Hepatocyte (in vitro differentiated cells): ENCODE measurements around the gene PSEN1. TPM values are rescaled to one million over a fixed set of nuclear protein-coding genes. Genes with fewer than 3 reads are reported as not detected.

Experiments used
- DNase-seq: peaks from one replicate; pipeline ENCODE4 v3.0.0-alpha.2; 2016; ENCODE audit warnings: low spot score
- H2AFZ ChIP-seq: fragments of 200-600 bp; sonication (generic); 2 replicates; pipeline ENCODE4 v1.6.0; 2016; ENCODE audit warnings: antibody characterized with exemption, mild to moderate bottlenecking
- H3K27ac ChIP-seq: fragments of 200-600 bp; sonication (generic); 2 replicates; pipeline ENCODE4 v1.5.1; 2016; ENCODE audit warnings: mild to moderate bottlenecking
- H3K27me3 ChIP-seq: fragments of 200-600 bp; sonication (generic); 2 replicates; pipeline ENCODE4 v1.6.1; 2016
- H3K36me3 ChIP-seq: fragments of 200-600 bp; sonication (generic); replicated peaks from 2 replicates; pipeline ENCODE4 v1.5.1; 2016; ENCODE audit warnings: low read depth; ENCODE audit not compliant: insufficient read depth
- H3K4me1 ChIP-seq: fragments of 200-600 bp; sonication (generic); 2 replicates; pipeline ENCODE4 v1.5.1; 2016; ENCODE audit warnings: mild to moderate bottlenecking, moderate library complexity; ENCODE audit not compliant: insufficient read depth
- H3K4me2 ChIP-seq: fragments of 200-600 bp; sonication (generic); 2 replicates; pipeline ENCODE4 v1.6.0; 2016
- H3K4me3 ChIP-seq: fragments of 200-600 bp; sonication (generic); 2 replicates; pipeline ENCODE4 v1.5.1; 2016; ENCODE audit warnings: mild to moderate bottlenecking
- H3K79me2 ChIP-seq: fragments of 200-600 bp; sonication (generic); 2 replicates; pipeline ENCODE4 v1.6.0; 2017; ENCODE audit warnings: mild to moderate bottlenecking
- H3K9me2 ChIP-seq: fragments of 200-600 bp; sonication (generic); replicated peaks from 2 replicates; pipeline ENCODE4 v1.6.0; 2017; ENCODE audit warnings: mild to moderate bottlenecking; ENCODE audit not compliant: insufficient read depth
- H3K9me3 ChIP-seq: fragments of 200-600 bp; sonication (generic); 2 replicates; pipeline ENCODE4 v1.5.1; 2016; ENCODE audit warnings: low read depth, mild to moderate bottlenecking
- H4K20me1 ChIP-seq: fragments of 200-600 bp; sonication (generic); 2 replicates; pipeline ENCODE4 v1.6.0; 2016; ENCODE audit warnings: mild to moderate bottlenecking; ENCODE audit not compliant: insufficient read depth, poor library complexity, severe bottlenecking
- EZH2 ChIP-seq: fragments of 200-600 bp; sonication (generic); IDR thresholded peaks from 2 replicates; pipeline ENCODE4 v1.6.1; 2016; ENCODE audit warnings: antibody characterized with exemption, mild to moderate bottlenecking, borderline replicate concordance
- EZH2phosphoT487 ChIP-seq: fragments of 200-600 bp; sonication (generic); IDR thresholded peaks from one replicate; pipeline ENCODE4 v1.6.1; 2018; ENCODE audit warnings: antibody characterized with exemption, mild to moderate bottlenecking, low read depth, moderate library complexity; ENCODE audit not compliant: unreplicated experiment, severe bottlenecking
- WGBS: methylation state at CpG from one replicate; pipeline ENCODE4 v1.1.6; 2016; ENCODE audit warnings: low lambda C conversion rate; ENCODE audit errors: missing lambda C conversion rate; 5-methylcytosine and 5-hydroxymethylcytosine counted together
- polyA plus RNA-seq: library from polyadenylated mRNA; unstranded; fragments of >200 nt; fragmentation: Nextera tagmentation; extraction: Ambion mirVana; gene quantifications from 2 replicates; pipeline ENCODE4 v1.2.1, GENCODE V29; 2016
- total RNA-seq: library from RNA; depleted of rRNA; stranded (reverse); fragments of >200 nt; gene quantifications from 2 replicates; pipeline ENCODE4 v1.2.3, GENCODE V29; 2014
- TF ChIP-seq, protein P1 (sequence below): fragments of 200-600 bp; sonication (generic); IDR thresholded peaks from 2 replicates; pipeline ENCODE4 v1.5.1; 2016; ENCODE audit warnings: antibody characterized with exemption, mild to moderate bottlenecking; ENCODE audit not compliant: poor library complexity

The PSEN1 gene
- total and polyA plus RNA-seq, 2 experiments from 2014 or later: 65.6 to 71.6 TPM

DNA sequence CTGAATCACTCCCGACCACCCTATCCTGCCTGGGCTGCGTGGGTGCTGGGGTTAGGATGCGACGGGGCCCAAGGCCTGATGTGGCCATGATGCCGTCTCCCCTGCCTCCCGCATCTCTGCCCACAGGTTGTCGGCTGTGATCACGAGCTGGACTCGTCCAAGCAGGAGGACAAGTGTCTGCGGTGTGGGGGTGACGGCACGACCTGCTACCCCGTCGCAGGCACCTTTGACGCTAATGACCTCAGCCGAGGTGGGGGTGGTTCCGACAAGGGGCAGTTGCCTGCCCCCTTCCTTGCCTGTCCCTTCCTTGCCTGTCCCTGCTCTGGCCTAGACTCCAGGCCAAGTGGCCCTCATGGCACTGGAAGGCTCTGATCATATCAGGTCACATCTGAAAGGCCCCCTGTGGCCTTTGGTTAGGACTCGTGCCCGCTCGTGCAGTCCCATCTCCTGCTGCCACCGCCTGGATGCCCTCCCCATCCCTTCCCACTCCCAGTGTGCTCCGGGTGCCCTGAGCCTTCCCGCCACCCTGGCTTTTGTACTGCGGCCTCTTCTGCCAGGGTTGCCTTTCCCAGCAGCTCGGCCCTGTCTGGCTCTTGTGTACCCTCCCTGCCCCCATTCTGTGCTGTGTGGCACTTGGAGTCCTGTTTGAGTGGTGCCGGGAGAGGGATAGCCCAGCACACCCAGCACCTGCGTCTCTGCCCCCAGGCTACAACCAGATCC, 114.6 kb downstream of the PSEN1 start:
- Histone ChIP-seq H3K4me2 (no peak overlapping the region), H4K20me1 (no peaks in the 10 kb centered on the region), H3K4me1 (no peaks in the 10 kb centered on the region), H3K4me3 (no peak overlapping the region), H3K79me2 (no peaks in the 10 kb centered on the region), H3K9me3 (no peaks in the 10 kb centered on the region), H3K36me3 (no peaks in the 10 kb centered on the region), H3K27me3 (no peaks in the 10 kb centered on the region), H3K27ac (no peak overlapping the region), H3K9me2 (no peaks in the 10 kb centered on the region), H2AFZ (no peak overlapping the region)
- no peak for DNase-seq
- WGBS: 94% methylated on average over 27 of the region's 27 CpGs
- TF ChIP-seq EZH2 (no peak), EZH2phosphoT487 (no peak)
- TF ChIP-seq, protein P1, sequence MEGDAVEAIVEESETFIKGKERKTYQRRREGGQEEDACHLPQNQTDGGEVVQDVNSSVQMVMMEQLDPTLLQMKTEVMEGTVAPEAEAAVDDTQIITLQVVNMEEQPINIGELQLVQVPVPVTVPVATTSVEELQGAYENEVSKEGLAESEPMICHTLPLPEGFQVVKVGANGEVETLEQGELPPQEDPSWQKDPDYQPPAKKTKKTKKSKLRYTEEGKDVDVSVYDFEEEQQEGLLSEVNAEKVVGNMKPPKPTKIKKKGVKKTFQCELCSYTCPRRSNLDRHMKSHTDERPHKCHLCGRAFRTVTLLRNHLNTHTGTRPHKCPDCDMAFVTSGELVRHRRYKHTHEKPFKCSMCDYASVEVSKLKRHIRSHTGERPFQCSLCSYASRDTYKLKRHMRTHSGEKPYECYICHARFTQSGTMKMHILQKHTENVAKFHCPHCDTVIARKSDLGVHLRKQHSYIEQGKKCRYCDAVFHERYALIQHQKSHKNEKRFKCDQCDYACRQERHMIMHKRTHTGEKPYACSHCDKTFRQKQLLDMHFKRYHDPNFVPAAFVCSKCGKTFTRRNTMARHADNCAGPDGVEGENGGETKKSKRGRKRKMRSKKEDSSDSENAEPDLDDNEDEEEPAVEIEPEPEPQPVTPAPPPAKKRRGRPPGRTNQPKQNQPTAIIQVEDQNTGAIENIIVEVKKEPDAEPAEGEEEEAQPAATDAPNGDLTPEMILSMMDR: no peak

DNA sequence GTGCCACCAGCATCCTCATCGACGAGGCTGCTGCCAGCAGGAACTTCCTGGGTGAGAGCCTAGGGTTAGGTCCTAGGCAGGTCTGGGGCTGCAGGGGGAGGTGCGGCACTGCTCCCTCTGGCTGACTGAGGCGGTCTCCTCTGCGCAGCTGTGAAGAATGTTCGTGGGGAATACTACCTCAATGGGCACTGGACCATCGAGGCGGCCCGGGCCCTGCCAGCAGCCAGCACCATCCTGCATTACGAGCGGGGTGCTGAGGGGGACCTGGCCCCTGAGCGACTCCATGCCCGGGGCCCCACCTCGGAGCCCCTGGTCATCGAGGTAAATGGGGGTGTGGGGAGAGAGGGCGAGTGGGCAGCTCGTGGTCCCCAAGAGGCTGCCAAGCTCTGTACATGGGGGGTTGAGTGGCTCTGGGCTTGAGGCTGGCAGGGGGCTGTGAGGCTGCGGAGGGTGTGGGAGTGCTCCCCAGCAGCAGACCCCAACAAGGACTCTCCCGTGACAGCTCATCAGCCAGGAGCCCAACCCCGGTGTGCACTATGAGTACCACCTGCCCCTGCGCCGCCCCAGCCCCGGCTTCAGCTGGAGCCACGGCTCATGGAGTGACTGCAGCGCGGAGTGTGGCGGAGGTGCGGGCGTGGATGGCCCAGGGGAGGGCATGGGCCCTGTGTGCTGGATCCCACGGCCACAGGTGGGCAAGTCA, 115.4 kb downstream of the PSEN1 start:
- no peak overlapping the region for H3K27ac ChIP-seq
- H3K36me3 ChIP-seq: no peaks in the 10 kb centered on the region
- H3K4me3 ChIP-seq: no peak overlapping the region
- no peak overlapping the region for H3K4me2 ChIP-seq
- no peak overlapping the region for H2AFZ ChIP-seq
- WGBS: 96% methylated on average over 29 of the region's 30 CpGs
- TF ChIP-seq EZH2: no peak
- TF ChIP-seq, protein P1: no peak
- no peak for TF ChIP-seq EZH2phosphoT487
- no peaks in the 10 kb centered on the region for H4K20me1 ChIP-seq
- H3K9me2 ChIP-seq: no peaks in the 10 kb centered on the region
- DNase-seq: no peak
- no peaks in the 10 kb centered on the region for H3K79me2 ChIP-seq
- H3K27me3 ChIP-seq: no peaks in the 10 kb centered on the region
- H3K9me3 ChIP-seq: no peaks in the 10 kb centered on the region
- H3K4me1 ChIP-seq: no peaks in the 10 kb centered on the region

DNA sequence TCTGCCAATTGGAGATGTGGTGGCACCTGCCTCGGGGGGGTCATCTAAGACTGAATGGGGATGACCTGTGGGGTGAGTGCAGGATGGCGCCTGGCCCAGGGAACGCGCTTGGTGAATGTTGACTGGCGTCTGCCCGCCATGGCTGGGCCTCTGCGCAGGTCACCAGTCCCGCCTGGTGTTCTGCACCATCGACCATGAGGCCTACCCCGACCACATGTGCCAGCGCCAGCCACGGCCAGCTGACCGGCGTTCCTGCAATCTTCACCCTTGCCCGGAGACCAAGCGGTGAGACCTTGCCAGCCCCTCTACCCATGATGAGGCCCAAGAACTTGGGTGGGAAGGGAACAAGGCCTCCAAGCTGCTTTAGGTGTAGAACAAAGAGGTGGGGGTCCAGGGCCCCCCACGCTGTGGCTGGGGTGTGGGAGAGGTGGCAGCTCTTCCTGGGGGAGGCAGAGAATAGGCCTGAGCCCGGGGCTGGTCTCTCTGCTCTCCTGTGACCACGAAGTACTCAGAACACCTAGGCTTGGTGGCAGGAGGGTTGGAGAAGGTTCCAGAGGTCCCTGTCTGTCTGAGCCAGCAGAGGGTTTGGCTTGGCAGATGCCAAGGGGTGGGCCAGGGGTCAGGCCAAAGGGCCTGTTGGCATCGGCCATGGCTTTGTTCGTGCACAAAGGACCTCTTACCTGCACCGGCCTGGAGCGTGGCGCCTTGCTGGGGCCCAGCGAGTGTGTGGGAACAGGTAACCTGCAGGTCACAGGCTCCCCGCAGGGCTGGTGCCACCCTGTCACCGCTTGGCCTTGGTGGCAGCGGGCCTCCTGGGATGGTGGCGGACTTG, 116.4 kb downstream of the PSEN1 start:
- no peaks in the 10 kb centered on the region for H3K4me1 ChIP-seq
- no peaks in the 10 kb centered on the region for H3K27me3 ChIP-seq
- no peaks in the 10 kb centered on the region for H3K36me3 ChIP-seq
- H3K4me2 ChIP-seq: no peak overlapping the region
- H3K27ac ChIP-seq: no peak overlapping the region
- no peaks in the 10 kb centered on the region for H3K9me3 ChIP-seq
- no peak overlapping the region for H3K4me3 ChIP-seq
- DNase-seq: no peak
- H3K79me2 ChIP-seq: no peaks in the 10 kb centered on the region
- no peaks in the 10 kb centered on the region for H4K20me1 ChIP-seq
- H2AFZ ChIP-seq: no peak overlapping the region
- WGBS: 93% methylated on average over 25 of the region's 29 CpGs
- TF ChIP-seq, protein P1: no peak
- TF ChIP-seq EZH2 (no peak), EZH2phosphoT487 (no peak)
- H3K9me2 ChIP-seq: no peaks in the 10 kb centered on the region
